KOPT-K1 (cell line): ENCODE data around the gene FADS2.

Experiments
- H3K27ac ChIP-seq: fragments of 200-600 bp; sonication (generic); 2 replicates; pipeline ENCODE4 v1.5.1; 2016; ENCODE audit warnings: antibody characterized with exemption, mild to moderate bottlenecking, low read depth, low read length; ENCODE audit not compliant: poor library complexity, severe bottlenecking
- H3K36me3 ChIP-seq: fragments of 200-600 bp; sonication (generic); 2 replicates; pipeline ENCODE4 v1.5.1; 2017; ENCODE audit warnings: antibody characterized with exemption, mild to moderate bottlenecking, low read length, moderate library complexity; ENCODE audit not compliant: insufficient read depth
- H3K9me3 ChIP-seq: fragments of 200-600 bp; sonication (generic); 2 replicates; pipeline ENCODE4 v1.5.1; 2017; ENCODE audit warnings: antibody characterized with exemption, low read length, mild to moderate bottlenecking; ENCODE audit not compliant: insufficient read depth, poor library complexity, severe bottlenecking

FADS2 gene

GRCh38 chr11:61844909-61845565, 16.9 kb downstream of the FADS2 start:
- Histone ChIP-seq H3K9me3 (no peaks in the 10 kb centered on the region), H3K27ac (no peak overlapping the region), H3K36me3 (peaks cover 100% of the 10 kb centered on the region)

- peaks cover 100% of the 10 kb centered on the region for H3K36me3 ChIP-seq
- no peaks in the 10 kb centered on the region for H3K9me3 ChIP-seq
Observed at GRCh38 chr11:61846362-61847020, 18.4 kb downstream of the FADS2 start.

GRCh38 chr11:61847914-61848581, 19.9 kb downstream of the FADS2 start:
- H3K36me3 ChIP-seq = peaks cover 100% of the 10 kb centered on the region
- no peaks in the 10 kb centered on the region for H3K9me3 ChIP-seq
- H3K27ac ChIP-seq = no peak overlapping the region

More at GRCh38 chr11:61846362-61847020, 18.4 kb downstream of the FADS2 start:
- H3K27ac ChIP-seq = no peak overlapping the region

DNA sequence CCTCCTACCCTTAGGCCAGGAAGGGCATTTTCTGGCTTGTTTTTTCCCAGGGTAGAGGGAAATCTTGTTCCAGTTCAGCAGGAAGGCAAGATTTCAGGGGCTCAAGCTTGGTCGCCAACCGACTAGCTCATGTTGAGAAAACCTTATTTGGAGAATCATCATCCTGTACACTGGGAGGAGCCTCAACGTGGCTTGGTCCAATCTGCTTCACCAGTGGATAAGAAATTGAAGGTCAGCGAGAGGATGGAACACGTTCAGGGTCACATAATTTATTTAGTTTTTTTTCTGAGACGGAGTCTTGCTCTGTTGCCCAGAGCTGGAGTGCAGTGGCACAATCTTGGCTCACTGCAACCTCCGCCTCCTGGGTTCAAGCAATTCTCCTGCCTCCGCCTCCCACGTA, 20.5 kb downstream of the FADS2 start:
- no peak overlapping the region for H3K27ac ChIP-seq
- H3K9me3 ChIP-seq = no peaks in the 10 kb centered on the region
- peaks cover 100% of the 10 kb centered on the region for H3K36me3 ChIP-seq

DNA sequence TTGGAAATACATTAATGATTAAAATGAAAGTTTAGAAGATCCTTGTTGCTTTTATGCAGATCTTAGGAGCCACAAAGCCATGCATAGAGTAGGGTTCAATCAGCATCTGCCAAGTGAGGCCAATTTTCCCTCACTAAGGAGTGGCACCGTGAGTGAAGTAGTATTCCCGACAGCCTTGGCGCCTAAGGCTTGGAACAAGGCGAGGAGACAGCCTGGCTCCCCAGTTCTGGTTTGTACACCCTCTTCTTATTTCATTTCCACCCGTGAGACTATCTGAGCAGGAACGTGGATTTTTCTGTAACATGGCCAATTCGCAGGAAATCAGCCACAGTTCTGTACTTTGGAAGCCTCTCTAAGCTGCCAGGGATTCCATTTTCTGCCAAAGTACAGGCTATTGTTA, 22.6 kb downstream of the FADS2 start:
- no peak overlapping the region for H3K27ac ChIP-seq
- peaks cover 100% of the 10 kb centered on the region for H3K36me3 ChIP-seq

DNA sequence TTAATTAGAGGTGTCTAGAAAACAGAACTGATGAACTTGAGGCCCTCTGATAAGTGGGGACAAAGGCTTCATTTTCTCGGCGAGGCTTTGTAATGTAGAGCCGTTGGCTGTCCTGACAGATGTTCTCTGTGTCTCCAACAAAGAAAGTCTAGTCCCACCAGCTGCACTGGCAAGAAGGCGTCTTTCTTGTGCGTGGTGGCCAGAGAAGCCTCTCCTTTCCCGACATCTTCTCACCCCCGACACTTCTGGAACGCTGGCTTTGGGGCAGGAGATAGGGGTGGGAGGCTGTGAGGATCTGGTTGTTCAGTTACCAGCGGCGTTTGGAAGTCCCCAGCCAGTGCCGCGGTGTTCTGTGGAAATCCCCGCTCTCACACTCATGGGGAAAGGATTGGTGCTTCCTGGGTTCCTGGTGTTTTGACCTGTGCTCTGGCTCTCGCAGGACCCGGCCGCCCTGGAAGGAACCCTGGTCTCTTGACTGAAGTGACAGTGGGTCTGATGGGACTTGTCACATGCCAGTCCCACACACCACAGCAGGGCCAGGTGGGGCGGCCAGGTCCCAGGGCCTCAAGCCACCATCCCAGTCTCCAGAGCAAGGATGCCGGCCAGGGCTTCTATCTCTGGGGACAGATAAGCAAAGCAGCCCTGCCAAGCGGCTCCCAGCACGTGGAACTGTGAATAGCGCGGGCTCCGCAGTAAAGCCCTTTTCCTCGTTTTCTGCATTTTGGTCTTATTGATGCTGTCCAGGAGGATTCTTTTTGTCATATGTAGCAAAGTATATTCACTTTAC, 23.2 kb downstream of the FADS2 start:
- no peak overlapping the region for H3K27ac ChIP-seq
- no peaks in the 10 kb centered on the region for H3K9me3 ChIP-seq
- peaks cover 100% of the 10 kb centered on the region for H3K36me3 ChIP-seq

More for the DNA sequence above, 22.6 kb downstream of the FADS2 start:
- H3K9me3 ChIP-seq = no peaks in the 10 kb centered on the region

GRCh38 chr11:61851900-61852295, 23.8 kb downstream of the FADS2 start:
- Histone ChIP-seq H3K9me3 (no peaks in the 10 kb centered on the region), H3K27ac (no peak overlapping the region), H3K36me3 (peaks cover 100% of the 10 kb centered on the region)

GRCh38 chr11:61853698-61854169, 25.6 kb downstream of the FADS2 start:
- no peaks in the 10 kb centered on the region for H3K9me3 ChIP-seq
- no peak overlapping the region for H3K27ac ChIP-seq
- peaks cover 100% of the 10 kb centered on the region for H3K36me3 ChIP-seq

GRCh38 chr11:61854206-61854895, 26.3 kb downstream of the FADS2 start:
- no peak overlapping the region for H3K27ac ChIP-seq
- H3K9me3 ChIP-seq = no peaks in the 10 kb centered on the region
- H3K36me3 ChIP-seq = peaks cover 100% of the 10 kb centered on the region

GRCh38 chr11:61854966-61855714, 27.0 kb downstream of the FADS2 start:
- Histone ChIP-seq H3K9me3 (no peaks in the 10 kb centered on the region), H3K27ac (no peak overlapping the region), H3K36me3 (peaks cover 100% of the 10 kb centered on the region)

DNA sequence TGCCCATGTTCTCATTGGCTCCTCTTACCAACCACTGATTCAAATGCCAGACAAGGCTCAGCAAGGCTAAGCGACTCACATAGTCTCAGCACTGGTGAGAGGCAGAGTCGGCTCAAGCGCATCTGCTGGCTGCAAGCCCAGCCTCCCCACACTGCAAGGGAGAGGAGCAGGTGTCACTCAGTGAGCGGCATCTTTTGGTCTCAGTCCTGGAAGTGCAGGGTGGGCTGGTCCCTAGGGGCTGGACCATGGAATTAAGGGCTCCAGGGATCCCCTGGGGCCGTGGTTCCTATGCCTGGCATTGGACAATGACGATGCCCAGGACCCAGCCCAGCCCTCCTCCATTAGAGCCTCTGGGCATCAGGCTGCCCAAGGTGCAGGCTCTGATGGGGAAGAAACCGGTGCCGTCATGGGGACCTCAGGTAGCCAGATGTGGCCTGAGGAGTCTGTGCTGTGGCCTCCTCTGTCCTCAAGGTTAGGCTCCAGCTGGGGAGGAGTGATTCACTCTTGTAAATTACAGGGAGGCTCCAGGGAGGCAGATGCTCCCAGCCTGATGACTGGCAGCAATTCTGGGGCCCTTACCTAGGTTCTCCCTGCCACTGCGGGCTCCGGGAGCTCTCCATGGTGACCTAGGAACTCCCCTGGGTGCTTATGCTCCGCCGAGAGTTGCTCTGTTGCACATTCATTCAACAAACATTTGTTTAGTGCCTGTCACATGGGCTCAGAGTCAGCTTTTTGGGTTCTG, 28.0 kb downstream of the FADS2 start:
- no peak overlapping the region for H3K27ac ChIP-seq
- H3K36me3 ChIP-seq = peaks cover 100% of the 10 kb centered on the region
- H3K9me3 ChIP-seq = no peaks in the 10 kb centered on the region

DNA sequence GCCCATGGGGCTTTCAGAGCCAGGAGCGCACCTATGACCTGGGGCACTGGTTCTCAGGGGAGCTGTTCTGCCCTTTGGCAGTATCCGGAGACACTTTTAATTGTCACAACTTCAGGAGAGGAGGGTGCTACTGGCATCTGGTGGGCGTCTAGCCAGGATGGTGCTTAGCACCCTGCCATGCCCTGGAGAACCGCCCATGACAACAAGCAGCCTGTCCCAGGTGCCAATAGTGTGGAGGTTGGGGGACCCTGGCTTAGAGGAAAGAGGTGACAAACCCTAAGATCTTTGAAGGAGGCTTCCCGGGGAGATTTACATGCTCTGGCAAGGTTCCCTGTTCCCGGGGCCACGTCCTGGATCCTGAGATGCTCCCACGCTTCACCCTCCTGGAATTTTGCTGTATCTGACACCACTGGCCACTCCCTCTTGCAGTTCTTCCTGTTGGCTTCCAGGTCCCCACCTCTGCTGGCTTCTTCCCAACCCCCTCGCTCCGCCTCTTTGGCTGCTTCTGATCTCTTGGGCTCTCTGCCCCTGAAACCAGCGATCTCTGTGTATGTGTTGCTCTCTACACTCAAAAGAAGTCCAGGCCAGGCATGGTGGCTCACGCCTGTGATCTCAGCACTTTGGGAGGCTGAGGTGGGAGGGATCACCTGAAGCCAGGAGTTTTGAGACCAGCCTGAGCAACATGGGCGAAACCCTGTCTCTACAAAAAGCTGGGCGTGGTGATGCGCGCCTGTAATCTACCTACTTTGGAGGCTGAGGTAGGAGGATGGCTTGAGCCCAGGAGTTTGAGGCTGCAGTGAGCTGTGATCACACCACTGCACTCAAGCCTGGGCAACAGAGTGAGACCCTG, 32.2 kb downstream of the FADS2 start:
- no peaks in the 10 kb centered on the region for H3K9me3 ChIP-seq
- no peak overlapping the region for H3K27ac ChIP-seq
- H3K36me3 ChIP-seq = peaks cover 100% of the 10 kb centered on the region

DNA sequence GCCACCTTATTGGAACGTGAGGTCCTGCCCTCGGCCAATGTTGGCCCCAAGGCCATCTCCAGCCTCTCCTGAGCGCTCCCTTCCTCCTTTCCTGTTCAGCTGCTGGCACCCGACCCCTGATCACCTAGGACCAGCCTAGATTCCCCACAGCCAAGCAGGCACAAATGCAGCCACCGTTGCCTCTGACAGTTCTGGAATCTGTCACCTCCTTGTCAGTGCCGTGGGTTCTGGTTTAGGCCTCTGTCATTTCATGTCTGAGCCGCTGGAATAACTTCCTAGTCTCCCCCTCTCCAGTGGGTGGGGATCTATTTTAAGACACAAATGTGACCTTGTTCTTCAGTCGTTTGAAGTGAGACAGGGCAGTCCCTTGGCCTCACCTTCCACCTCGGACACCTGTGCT, 33.5 kb downstream of the FADS2 start:
- Histone ChIP-seq H3K36me3 (peaks cover 100% of the 10 kb centered on the region), H3K27ac (no peak overlapping the region), H3K9me3 (no peaks in the 10 kb centered on the region)
